Glutamatergic neuron (in vitro differentiated cells): ENCODE results near the gene MAGEH1. TPM values are rescaled to one million over a fixed set of nuclear protein-coding genes. Genes with fewer than 3 reads are reported as not detected.
A peak's percentile ranks its signal among the peaks of the same experiment; 100 is the strongest.

ENCODE experiments used
- DNase-seq: peaks from one replicate; pipeline ENCODE4 v3.0.0; 2022
- H3K27ac Mint-ChIP-seq: one replicate; pipeline ENCODE4 v1.8.0; 2020; ENCODE audit warnings: mild to moderate bottlenecking, mixed read lengths, inconsistent platforms; ENCODE audit not compliant: unreplicated experiment
- H3K27me3 Mint-ChIP-seq: one replicate; pipeline ENCODE4 v1.8.0; 2020; ENCODE audit warnings: mild to moderate bottlenecking, moderate library complexity, mixed read lengths, inconsistent platforms; ENCODE audit not compliant: unreplicated experiment
- H3K36me3 Mint-ChIP-seq: one replicate; pipeline ENCODE4 v1.8.0; 2020; ENCODE audit warnings: mild to moderate bottlenecking, mixed read lengths, inconsistent platforms; ENCODE audit not compliant: unreplicated experiment
- H3K4me1 Mint-ChIP-seq: one replicate; pipeline ENCODE4 v1.8.0; 2020; ENCODE audit warnings: mild to moderate bottlenecking, low read depth, mixed read lengths, inconsistent platforms; ENCODE audit not compliant: unreplicated experiment
- H3K4me3 Mint-ChIP-seq: one replicate; pipeline ENCODE4 v1.8.0; 2020; ENCODE audit warnings: mild to moderate bottlenecking, mixed read lengths, inconsistent platforms; ENCODE audit not compliant: unreplicated experiment
- H3K9me3 Mint-ChIP-seq: one replicate; pipeline ENCODE4 v1.8.0; 2020; ENCODE audit warnings: mild to moderate bottlenecking, moderate library complexity, mixed read lengths, inconsistent platforms; ENCODE audit not compliant: unreplicated experiment
- microRNA-seq: library from miRNA; unstranded; fragments of <30 nt; microRNA quantifications from one replicate; pipeline ENCODE4, GENCODE V29; 2020; ENCODE audit not compliant: unreplicated experiment
- total RNA-seq: library from RNA; stranded (reverse); fragmentation: NEBNext Ultra II Directional; extraction: Animal tissue kit (Norgen Biotek cat#: 25700); gene quantifications from one replicate; pipeline ENCODE4 v1.2.1, GENCODE V29; 2021; ENCODE audit not compliant: unreplicated experiment
- TF ChIP-seq, protein P1 (sequence below): fragments of 200-600 bp; sonication (generic); IDR thresholded peaks from one replicate; pipeline ENCODE4 v1.5.0; 2021; ENCODE audit not compliant: partially characterized antibody, unreplicated experiment

MAGEH1 gene
- total RNA-seq, 1 donor from 2014 or later: 29.8 TPM

DNA sequence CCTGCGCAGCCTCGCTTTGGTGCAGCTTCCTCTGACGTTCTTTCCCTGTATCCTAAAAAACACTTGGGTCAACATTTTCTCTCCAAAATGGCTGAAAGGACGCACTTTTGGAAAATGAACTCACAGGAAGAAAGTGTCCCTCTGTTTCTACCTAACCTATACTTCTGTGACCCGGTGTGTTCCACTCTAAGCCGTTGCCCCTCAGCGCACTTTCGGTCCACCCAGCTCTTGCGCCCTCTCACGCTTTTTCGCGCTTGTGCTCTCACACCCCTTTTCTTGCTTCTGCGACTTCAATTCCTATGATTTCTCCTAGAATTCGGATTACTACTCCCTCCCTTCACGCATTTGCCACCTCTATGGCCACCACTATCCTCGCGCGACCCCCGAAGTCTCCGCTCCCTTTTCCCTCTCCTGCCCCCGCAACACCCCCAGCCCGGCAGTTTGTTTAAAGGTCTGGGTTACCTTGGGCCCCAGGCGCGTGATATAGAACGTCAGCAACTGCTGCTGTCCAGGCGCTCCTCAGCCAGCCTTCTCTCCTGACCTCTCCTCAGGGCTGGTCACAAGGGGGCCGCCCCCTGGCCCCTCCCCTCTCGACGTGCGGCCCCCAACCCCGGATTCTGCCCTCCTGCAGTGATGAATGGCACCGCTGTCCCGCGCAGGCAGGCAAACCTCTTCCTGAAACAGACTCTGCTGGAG lies 37.5 kb downstream of the MAGEH1 start, which contains the start of gene USP51:
USP51 (minus strand) TSS at position 535 of the 696 bp plus-strand sequence. CDS start 909 bp downstream, outside the sequence.
- peak; percentile 36 for DNase-seq
- H3K9me3 Mint-ChIP-seq: peaks cover 3% of the 10 kb centered on the region
- TF ChIP-seq, protein P1, sequence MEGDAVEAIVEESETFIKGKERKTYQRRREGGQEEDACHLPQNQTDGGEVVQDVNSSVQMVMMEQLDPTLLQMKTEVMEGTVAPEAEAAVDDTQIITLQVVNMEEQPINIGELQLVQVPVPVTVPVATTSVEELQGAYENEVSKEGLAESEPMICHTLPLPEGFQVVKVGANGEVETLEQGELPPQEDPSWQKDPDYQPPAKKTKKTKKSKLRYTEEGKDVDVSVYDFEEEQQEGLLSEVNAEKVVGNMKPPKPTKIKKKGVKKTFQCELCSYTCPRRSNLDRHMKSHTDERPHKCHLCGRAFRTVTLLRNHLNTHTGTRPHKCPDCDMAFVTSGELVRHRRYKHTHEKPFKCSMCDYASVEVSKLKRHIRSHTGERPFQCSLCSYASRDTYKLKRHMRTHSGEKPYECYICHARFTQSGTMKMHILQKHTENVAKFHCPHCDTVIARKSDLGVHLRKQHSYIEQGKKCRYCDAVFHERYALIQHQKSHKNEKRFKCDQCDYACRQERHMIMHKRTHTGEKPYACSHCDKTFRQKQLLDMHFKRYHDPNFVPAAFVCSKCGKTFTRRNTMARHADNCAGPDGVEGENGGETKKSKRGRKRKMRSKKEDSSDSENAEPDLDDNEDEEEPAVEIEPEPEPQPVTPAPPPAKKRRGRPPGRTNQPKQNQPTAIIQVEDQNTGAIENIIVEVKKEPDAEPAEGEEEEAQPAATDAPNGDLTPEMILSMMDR: no peak
- H3K4me1 Mint-ChIP-seq: peaks cover 3% of the 10 kb centered on the region
- H3K4me3 Mint-ChIP-seq: peak within 1 kb of the TSS; percentile 93
- H3K36me3 Mint-ChIP-seq: no peaks in the 10 kb centered on the region
- H3K27ac Mint-ChIP-seq: peak within 1 kb of the TSS; percentile 93
- H3K27me3 Mint-ChIP-seq: peaks cover 5% of the 10 kb centered on the region

GRCh38 chrX:55490121-55490520 lies 38.2 kb downstream of the MAGEH1 start:
- H3K4me3 Mint-ChIP-seq: peak overlapping the region; percentile 93

GRCh38 chrX:55490974-55491373 lies 39.0 kb downstream of the MAGEH1 start:
- Mint-ChIP-seq H3K4me3 (peak overlapping the region; percentile 55), H3K27me3 (peaks cover 5% of the 10 kb centered on the region), H3K36me3 (no peaks in the 10 kb centered on the region), H3K9me3 (peaks cover 3% of the 10 kb centered on the region), H3K4me1 (peaks cover 3% of the 10 kb centered on the region), H3K27ac (no peak overlapping the region)
- TF ChIP-seq, protein P1: no peak
- DNase-seq: no peak

More at GRCh38 chrX:55490121-55490520, 38.2 kb downstream of the MAGEH1 start:
- peaks cover 3% of the 10 kb centered on the region for H3K9me3 Mint-ChIP-seq
- TF ChIP-seq, protein P1: no peak
- H3K36me3 Mint-ChIP-seq: no peaks in the 10 kb centered on the region
- peaks cover 5% of the 10 kb centered on the region for H3K27me3 Mint-ChIP-seq
- H3K27ac Mint-ChIP-seq: no peak overlapping the region
- DNase-seq: no peak
- peaks cover 3% of the 10 kb centered on the region for H3K4me1 Mint-ChIP-seq

Small RNAs within 50 kb of the gene (microRNA-seq; reads per million reads assigned to microRNA genes)
- not detected for gene MIR4536-1
- gene MIR4536-2: not detected

Other genes with a start within 250 kb of the MAGEH1 start
- gene PAGE5, start 231.8 kb upstream of the MAGEH1 start, total RNA-seq: not detected
- gene PAGE3, start 187.2 kb upstream of the MAGEH1 start, total RNA-seq: not detected
- gene USP51, start 37.7 kb downstream of the MAGEH1 start, total RNA-seq: 2.7 TPM
- not detected for gene FOXR2, start 171.3 kb downstream of the MAGEH1 start, total RNA-seq